GM12891 (cell line): ENCODE results near the gene ATP13A2.

ENCODE experiments used
- POLR2A ChIP-seq: IDR thresholded peaks from 2 replicates; pipeline ENCODE4 v1.6.1; 2011; ENCODE audit warnings: low read depth, low read length, control low read depth
- POLR2AphosphoS5 ChIP-seq: IDR thresholded peaks from 2 replicates; pipeline ENCODE4 v1.6.1; 2011; ENCODE audit warnings: low read depth, low read length, control low read depth

- TF ChIP-seq POLR2AphosphoS5 (no peak), POLR2A (no peak)
These were observed 34.4 kb downstream of the ATP13A2 start for GRCh38 chr1:16977377-16977776.
